Colonic mucosa (tissue), 4 donors: ENCODE results near the gene GIMAP8. TPM values are rescaled to one million over a fixed set of nuclear protein-coding genes. Genes with fewer than 3 reads are reported as not detected.
"Not testable (repeated sequence)": the region's sequence is repeated elsewhere in the genome, so short reads cannot be mapped to it uniquely, and the experiment has no call there.

Experiments used
- DNase-seq: peaks from one replicate; pipeline ENCODE4 v3.0.0-alpha.2; 2020
- H3K27ac ChIP-seq: fragments of 200-600 bp; one replicate; pipeline ENCODE4 v1.8.0; 2021
- H3K27me3 ChIP-seq: fragments of 200-600 bp; one replicate; pipeline ENCODE4 v1.8.0; 2021
- H3K36me3 ChIP-seq: fragments of 200-600 bp; one replicate; pipeline ENCODE4 v1.8.0; 2021
- H3K4me1 ChIP-seq: fragments of 200-600 bp; one replicate; pipeline ENCODE4 v1.8.0; 2021; ENCODE audit warnings: mild to moderate bottlenecking
- H3K4me3 ChIP-seq: fragments of 200-600 bp; one replicate; pipeline ENCODE4 v1.8.0; 2021
- H3K9ac ChIP-seq, 2 donors: one replicate each; pipeline ENCODE4 v1.7.0; 2013; ENCODE audit warnings: control low read depth in 2 of 2, low read depth in 2 of 2, low read length in 2 of 2
- H3K9me3 ChIP-seq: fragments of 200-600 bp; one replicate; pipeline ENCODE4 v1.8.0; 2021
- intact Hi-C: fragments of 100-400 bp; cut with DNase I; formaldehyde crosslinking; loops from one replicate; pipeline ENCODE4 v1.14.1; 2022
- total RNA-seq, 2 donors: library from RNA; stranded (reverse); fragmentation: NEBNext Ultra II Directional in 1 of 2; extraction: Animal tissue kit (Norgen Biotek cat#: 25700) in 1 of 2; gene quantifications; one replicate each; pipeline ENCODE4 v1.2.1, GENCODE V29; 2021
- TF ChIP-seq, protein P1 (sequence below): fragments of 200-600 bp; IDR thresholded peaks from one replicate; pipeline ENCODE4 v1.8.0; 2022; ENCODE audit warnings: antibody characterized with exemption, mild to moderate bottlenecking
- donor health status: healthy.
- donor health status: DM: no; HTN: no; CAD: no.
- donor health status: DM: no; HTN: no; CAD: no.

The GIMAP8 gene
- total RNA-seq, 2 donors from 2014 or later, result 3.4 to 4.5 TPM

DNA sequence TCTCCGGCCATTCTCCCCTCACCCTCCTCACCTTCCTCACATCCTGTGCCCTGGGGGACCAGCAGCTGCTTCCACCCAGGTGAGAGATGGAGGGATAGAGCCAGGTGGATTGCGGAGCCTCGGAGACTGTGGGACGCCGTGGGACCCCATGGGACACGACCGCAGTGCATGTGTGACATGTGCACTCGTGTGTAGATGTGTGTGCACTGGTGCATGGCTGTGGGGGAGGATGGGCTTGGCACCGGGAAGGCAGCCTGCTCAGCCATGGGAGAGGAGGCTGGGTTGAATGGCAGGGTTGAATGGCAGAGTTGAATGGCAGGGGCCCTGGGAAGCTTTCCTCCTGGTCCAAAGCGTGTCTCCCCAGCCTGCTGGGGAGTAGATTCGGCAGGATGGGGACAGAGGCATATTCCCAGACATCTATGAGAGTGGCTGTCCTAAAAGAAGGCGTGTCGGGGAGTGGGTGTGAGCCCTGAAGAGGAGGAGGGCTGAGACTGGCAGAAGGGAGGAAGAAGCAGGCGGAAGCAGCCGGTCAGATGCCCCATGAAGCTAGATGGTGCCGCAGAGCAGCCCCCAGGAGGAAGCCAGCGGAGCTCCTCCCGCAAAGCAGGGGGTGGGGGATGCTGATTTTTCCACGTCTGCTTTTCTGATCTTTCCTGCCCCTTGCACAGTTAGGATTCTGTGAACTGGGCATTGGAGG, 815 bp downstream of the GIMAP8 start:
- intact Hi-C loops, result no loop called here

GRCh38 chr7:150451833-150452461, 1.5 kb downstream of the GIMAP8 start:
- TF ChIP-seq, protein P1, sequence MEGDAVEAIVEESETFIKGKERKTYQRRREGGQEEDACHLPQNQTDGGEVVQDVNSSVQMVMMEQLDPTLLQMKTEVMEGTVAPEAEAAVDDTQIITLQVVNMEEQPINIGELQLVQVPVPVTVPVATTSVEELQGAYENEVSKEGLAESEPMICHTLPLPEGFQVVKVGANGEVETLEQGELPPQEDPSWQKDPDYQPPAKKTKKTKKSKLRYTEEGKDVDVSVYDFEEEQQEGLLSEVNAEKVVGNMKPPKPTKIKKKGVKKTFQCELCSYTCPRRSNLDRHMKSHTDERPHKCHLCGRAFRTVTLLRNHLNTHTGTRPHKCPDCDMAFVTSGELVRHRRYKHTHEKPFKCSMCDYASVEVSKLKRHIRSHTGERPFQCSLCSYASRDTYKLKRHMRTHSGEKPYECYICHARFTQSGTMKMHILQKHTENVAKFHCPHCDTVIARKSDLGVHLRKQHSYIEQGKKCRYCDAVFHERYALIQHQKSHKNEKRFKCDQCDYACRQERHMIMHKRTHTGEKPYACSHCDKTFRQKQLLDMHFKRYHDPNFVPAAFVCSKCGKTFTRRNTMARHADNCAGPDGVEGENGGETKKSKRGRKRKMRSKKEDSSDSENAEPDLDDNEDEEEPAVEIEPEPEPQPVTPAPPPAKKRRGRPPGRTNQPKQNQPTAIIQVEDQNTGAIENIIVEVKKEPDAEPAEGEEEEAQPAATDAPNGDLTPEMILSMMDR, result no peak
- peak overlapping the region; percentile 30 for H3K27ac ChIP-seq
- no peak for DNase-seq
- H3K27me3 ChIP-seq, result no peaks in the 10 kb centered on the region
- intact Hi-C loops, result no loop called here
- no peaks in the 10 kb centered on the region for H3K9me3 ChIP-seq
- no peaks in the 10 kb centered on the region for H3K36me3 ChIP-seq
- H3K9ac ChIP-seq, result peak overlapping the region; percentile 36 to 66
- no peaks in the 10 kb centered on the region for H3K4me1 ChIP-seq
- H3K4me3 ChIP-seq, result peak overlapping the region; percentile 35

More for the DNA sequence above, 815 bp downstream of the GIMAP8 start:
- Histone ChIP-seq H3K4me1 (no peaks in the 10 kb centered on the region), H3K9ac (peak overlapping the region; percentile 33 to 66), H3K4me3 (peak overlapping the region; percentile 35), H3K9me3 (no peaks in the 10 kb centered on the region), H3K36me3 (no peaks in the 10 kb centered on the region), H3K27ac (peak overlapping the region; percentile 30), H3K27me3 (no peaks in the 10 kb centered on the region)
- TF ChIP-seq, protein P1, result no peak
- DNase-seq, result peak; percentile 58

DNA sequence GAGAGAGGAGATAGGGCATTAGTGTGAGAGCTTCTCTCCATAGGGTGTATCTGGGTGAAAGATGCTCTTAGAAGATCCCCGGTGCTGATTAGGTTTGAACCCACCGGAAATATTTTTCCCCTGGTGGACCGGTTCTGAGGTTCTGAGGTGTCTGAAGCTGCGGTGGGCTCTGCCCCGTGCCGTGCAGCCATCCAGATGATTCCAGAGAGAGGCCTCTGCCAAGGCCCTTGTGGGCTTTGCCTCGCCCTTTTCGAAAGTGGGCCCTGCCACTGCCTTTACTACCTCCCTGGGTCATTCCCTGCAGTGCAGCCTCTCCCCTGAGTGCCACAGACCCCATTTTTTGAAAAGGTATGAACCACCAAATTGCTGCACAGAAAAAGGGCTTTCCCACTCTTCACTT, 2.8 kb downstream of the GIMAP8 start:
- Histone ChIP-seq H3K4me3 (peak overlapping the region; percentile 35), H3K9ac (no peak overlapping the region), H3K9me3 (no peaks in the 10 kb centered on the region), H3K27me3 (no peaks in the 10 kb centered on the region), H3K36me3 (no peaks in the 10 kb centered on the region), H3K27ac (peak overlapping the region; percentile 22), H3K4me1 (no peaks in the 10 kb centered on the region)
- intact Hi-C loops, result no loop called here
- TF ChIP-seq, protein P1, result no peak
- no peak for DNase-seq

GRCh38 chr7:150453892-150454291, 3.5 kb downstream of the GIMAP8 start:
- H3K4me3 ChIP-seq, result no peak overlapping the region
- TF ChIP-seq, protein P1, result no peak
- no peaks in the 10 kb centered on the region for H3K9me3 ChIP-seq
- no peaks in the 10 kb centered on the region for H3K4me1 ChIP-seq
- no peaks in the 10 kb centered on the region for H3K36me3 ChIP-seq
- no peak overlapping the region for H3K9ac ChIP-seq
- DNase-seq, result no peak
- intact Hi-C loops, result no loop called here
- no peak overlapping the region for H3K27ac ChIP-seq
- H3K27me3 ChIP-seq, result no peaks in the 10 kb centered on the region

- H3K4me1 ChIP-seq, intact Hi-C loops, DNase-seq, H3K4me3 ChIP-seq, H3K9me3 ChIP-seq, H3K36me3 ChIP-seq, H3K27ac ChIP-seq, H3K27me3 ChIP-seq, H3K9ac ChIP-seq: not testable (repeated sequence)
Measured at GRCh38 chr7:150457064-150457463, 6.6 kb downstream of the GIMAP8 start.

DNA sequence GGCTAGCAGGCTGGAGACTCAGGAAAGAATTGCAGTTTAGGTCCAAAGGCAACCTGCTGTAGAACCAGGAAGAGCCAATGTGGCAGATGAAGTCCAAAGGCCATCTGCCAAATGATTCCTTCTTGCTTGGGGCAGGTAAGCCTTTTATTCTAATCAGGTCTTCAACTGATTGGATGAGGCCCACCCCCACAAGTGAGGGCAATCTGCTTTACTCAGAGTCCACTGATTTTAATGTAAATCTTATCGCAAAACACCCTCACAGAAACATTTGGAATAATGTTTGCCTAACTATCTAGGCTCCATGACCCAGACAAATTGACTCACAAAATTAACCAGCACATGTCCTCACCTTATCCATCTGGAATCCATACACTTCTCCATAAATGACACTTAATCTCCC, 7.8 kb downstream of the GIMAP8 start:
- Histone ChIP-seq H3K27ac (no peak overlapping the region), H3K36me3 (no peaks in the 10 kb centered on the region), H3K4me1 (no peaks in the 10 kb centered on the region), H3K4me3 (no peak overlapping the region), H3K27me3 (no peaks in the 10 kb centered on the region), H3K9me3 (no peaks in the 10 kb centered on the region), H3K9ac (no peak overlapping the region)
- no peak for DNase-seq
- intact Hi-C loops, result no loop called here
- TF ChIP-seq, protein P1, result no peak
